Glomerular visceral epithelial cell (primary cell): Measurements from ENCODE around the gene OR52K1.
"Not testable (repeated sequence)": the region's sequence is repeated elsewhere in the genome, so short reads cannot be mapped to it uniquely, and the experiment has no call there.

Source experiments
- DNase-seq: peaks from one replicate; pipeline ENCODE4 v3.0.0-alpha.2; 2016; ENCODE audit errors: extremely low spot score

OR52K1 gene

GRCh38 chr11:4482445-4482844 lies at the start of gene OR52K1:
Gene OR52K1 (plus strand): TSS chr11:4482646. CDS start chr11:4488901, 6,255 bp downstream.
- DNase-seq: no peak

- no peak for DNase-seq
These were observed 48.6 kb upstream of the OR52K1 start for GRCh38 chr11:4433856-4434255.

- no peak for DNase-seq
These were observed 46.0 kb upstream of the OR52K1 start for GRCh38 chr11:4436411-4436810.

- no peak for DNase-seq
These were observed 40.9 kb upstream of the OR52K1 start for GRCh38 chr11:4441515-4441914.

- DNase-seq: no peak
These were observed 39.1 kb upstream of the OR52K1 start for GRCh38 chr11:4443232-4443891.

- DNase-seq: no peak
These were observed 33.5 kb upstream of the OR52K1 start, which contains the start of gene OR52K2 for GRCh38 chr11:4448995-4449394. Gene OR52K2 (plus strand): TSS chr11:4449295. CDS start chr11:4449340, 45 bp downstream.

- no peak for DNase-seq
These were observed 29.3 kb upstream of the OR52K1 start for GRCh38 chr11:4453118-4453517.

GRCh38 chr11:4454021-4454420 lies 28.4 kb upstream of the OR52K1 start:
- DNase-seq: no peak

- DNase-seq: no peak
These were observed 27.0 kb upstream of the OR52K1 start for GRCh38 chr11:4455419-4455818.

- DNase-seq: no peak
These were observed 22.9 kb upstream of the OR52K1 start for GRCh38 chr11:4459500-4459899.

- DNase-seq: no peak
These were observed 22.3 kb upstream of the OR52K1 start for GRCh38 chr11:4460151-4460550.

GRCh38 chr11:4464216-4465159 lies 18.0 kb upstream of the OR52K1 start:
- no peak for DNase-seq

- no peak for DNase-seq
These were observed 17.0 kb upstream of the OR52K1 start for GRCh38 chr11:4465407-4465806.

- DNase-seq: no peak
These were observed 16.1 kb upstream of the OR52K1 start for GRCh38 chr11:4466131-4466870.

- no peak for DNase-seq
These were observed 15.5 kb upstream of the OR52K1 start for GRCh38 chr11:4466871-4467442.

GRCh38 chr11:4467811-4468606 lies 14.4 kb upstream of the OR52K1 start:
- no peak for DNase-seq

GRCh38 chr11:4479644-4480043 lies 2.8 kb upstream of the OR52K1 start:
- DNase-seq: no peak

GRCh38 chr11:4480577-4481239 lies 1.7 kb upstream of the OR52K1 start:
- no peak for DNase-seq

GRCh38 chr11:4481240-4481582 lies 1.2 kb upstream of the OR52K1 start:
- DNase-seq: no peak

- no peak for DNase-seq
These were observed 1.9 kb downstream of the OR52K1 start for GRCh38 chr11:4484310-4484709.

- DNase-seq: not testable (repeated sequence)
These were observed 9.0 kb downstream of the OR52K1 start for GRCh38 chr11:4491405-4491804.
